Activated CD4-positive, alpha-beta memory T cell treated with anti-CD3 and anti-CD28 coated beads for 36 hours (primary cell): ENCODE results near the gene SPRR1A. TPM values are rescaled to one million over a fixed set of nuclear protein-coding genes. Genes with fewer than 3 reads are reported as not detected.
"Not testable (repeated sequence)": the region's sequence is repeated elsewhere in the genome, so short reads cannot be mapped to it uniquely, and the experiment has no call there.

Experiments used
- CTCF ChIA-PET: fragments of 350-600 bp; sonication (Branson Sonifier 250); formaldehyde crosslinking; loops from one replicate; lab custom pipeline; 2021; ENCODE audit warnings: antibody characterized with exemption, inconsistent platforms; lab: Charles Lee
- POLR2A ChIA-PET: fragments of 350-600 bp; sonication (Branson Sonifier 250); formaldehyde crosslinking; loops from one replicate; lab custom pipeline; 2021; ENCODE audit warnings: antibody characterized with exemption; lab: Charles Lee
- DNase-seq: peaks from one replicate; pipeline ENCODE4 v3.0.0-alpha.2; 2020
- H3K27ac Mint-ChIP-seq: one replicate; pipeline ENCODE4 v1.8.0; 2021; ENCODE audit warnings: mixed read lengths
- H3K27me3 Mint-ChIP-seq: one replicate; pipeline ENCODE4 v1.8.0; 2021; ENCODE audit warnings: mixed read lengths
- H3K36me3 Mint-ChIP-seq: one replicate; pipeline ENCODE4 v1.8.0; 2021; ENCODE audit warnings: mixed read lengths
- H3K4me1 Mint-ChIP-seq: one replicate; pipeline ENCODE4 v1.8.0; 2021; ENCODE audit warnings: low read depth, mixed read lengths
- H3K4me3 Mint-ChIP-seq: one replicate; pipeline ENCODE4 v1.8.0; 2021; ENCODE audit warnings: mild to moderate bottlenecking, mixed read lengths
- H3K9me3 Mint-ChIP-seq: one replicate; pipeline ENCODE4 v1.8.0; 2021; ENCODE audit warnings: mixed read lengths
- intact Hi-C: fragments of 100-400 bp; cut with micrococcal nuclease; formaldehyde crosslinking; loops from one replicate; pipeline ENCODE4 v1.15.1; 2023
- total RNA-seq, 2 experiments: library from RNA; stranded (reverse); gene quantifications; one replicate each; pipeline ENCODE4 v1.2.3, GENCODE V29; 2021

The SPRR1A gene
- total RNA-seq, 2 experiments from 2014 or later: not detected

DNA sequence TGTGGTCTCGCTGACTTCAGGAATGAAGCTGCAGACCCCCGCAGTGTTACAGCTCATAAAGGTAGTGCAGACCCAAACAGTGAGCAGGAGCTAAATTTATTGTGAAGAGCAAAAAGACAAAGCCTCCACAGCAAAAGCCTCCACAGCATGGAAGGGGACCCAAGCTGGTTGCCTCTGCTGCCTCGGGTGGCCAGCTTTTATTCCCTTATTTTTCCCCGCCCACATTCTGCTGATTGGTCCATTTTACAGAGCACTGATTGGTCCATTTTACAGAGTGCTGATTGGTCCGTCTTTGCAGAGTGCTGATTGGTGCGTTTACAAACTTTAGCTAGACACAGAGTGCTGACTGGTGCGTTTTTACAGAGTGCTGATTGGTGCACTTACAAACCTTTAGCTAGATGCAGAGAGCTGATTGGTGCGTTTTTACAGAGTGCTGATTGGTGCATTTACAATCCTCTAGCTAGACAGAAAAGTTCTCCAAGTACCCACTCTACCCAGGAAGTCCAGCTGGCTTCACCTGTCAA lies 27.4 kb downstream of the SPRR1A start:
- H3K27me3 Mint-ChIP-seq, CTCF ChIA-PET, H3K4me3 Mint-ChIP-seq, H3K27ac Mint-ChIP-seq, intact Hi-C loops, H3K36me3 Mint-ChIP-seq, H3K9me3 Mint-ChIP-seq, POLR2A ChIA-PET, H3K4me1 Mint-ChIP-seq, DNase-seq: not testable (repeated sequence)

DNA sequence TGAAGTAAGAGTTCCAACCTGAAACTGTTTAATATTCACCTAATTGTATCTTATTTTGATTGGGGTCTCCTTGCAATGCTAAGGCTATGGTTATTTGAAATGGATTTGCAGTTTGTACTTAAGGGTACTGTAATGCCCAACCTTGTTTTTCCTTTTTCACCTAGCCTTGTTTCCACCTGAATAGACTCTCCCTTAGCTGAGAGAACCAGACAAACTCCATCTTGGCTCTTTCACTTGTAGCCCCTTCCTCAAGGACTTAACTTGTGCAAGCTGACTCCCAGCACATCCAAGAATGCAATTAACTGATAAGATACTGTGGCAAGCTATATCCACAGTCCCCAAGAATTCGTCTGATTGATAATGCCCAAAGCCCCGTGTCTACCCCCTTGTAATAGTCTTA lies 37.9 kb downstream of the SPRR1A start:
- intact Hi-C loops, H3K4me1 Mint-ChIP-seq, CTCF ChIA-PET, POLR2A ChIA-PET, H3K36me3 Mint-ChIP-seq, DNase-seq, H3K4me3 Mint-ChIP-seq, H3K9me3 Mint-ChIP-seq, H3K27ac Mint-ChIP-seq: not testable (repeated sequence)
- H3K27me3 Mint-ChIP-seq: peaks cover 23% of the 10 kb centered on the region

DNA sequence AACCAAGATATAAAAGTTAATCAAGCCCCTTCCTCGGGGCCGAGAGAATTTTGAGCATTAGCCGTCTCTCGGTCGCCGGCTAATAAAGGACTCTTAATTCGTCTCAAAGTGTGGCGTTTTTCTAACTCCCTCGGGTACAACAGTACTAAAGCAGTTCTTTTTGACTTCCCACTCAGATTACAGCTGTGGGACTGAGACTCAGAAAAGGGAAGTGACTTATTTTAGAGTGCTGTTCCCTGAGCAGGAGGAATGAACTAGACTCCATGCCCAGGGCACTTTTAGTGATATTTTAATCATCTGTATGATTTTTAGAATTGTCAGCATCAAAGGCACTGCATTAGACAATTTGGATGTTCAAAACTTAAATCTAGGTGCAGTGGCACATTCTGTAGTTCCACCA lies 38.5 kb downstream of the SPRR1A start:
- intact Hi-C loops, H3K27ac Mint-ChIP-seq, H3K4me1 Mint-ChIP-seq, H3K36me3 Mint-ChIP-seq, POLR2A ChIA-PET, H3K9me3 Mint-ChIP-seq, H3K4me3 Mint-ChIP-seq, CTCF ChIA-PET, DNase-seq: not testable (repeated sequence)
- H3K27me3 Mint-ChIP-seq: peaks cover 26% of the 10 kb centered on the region

DNA sequence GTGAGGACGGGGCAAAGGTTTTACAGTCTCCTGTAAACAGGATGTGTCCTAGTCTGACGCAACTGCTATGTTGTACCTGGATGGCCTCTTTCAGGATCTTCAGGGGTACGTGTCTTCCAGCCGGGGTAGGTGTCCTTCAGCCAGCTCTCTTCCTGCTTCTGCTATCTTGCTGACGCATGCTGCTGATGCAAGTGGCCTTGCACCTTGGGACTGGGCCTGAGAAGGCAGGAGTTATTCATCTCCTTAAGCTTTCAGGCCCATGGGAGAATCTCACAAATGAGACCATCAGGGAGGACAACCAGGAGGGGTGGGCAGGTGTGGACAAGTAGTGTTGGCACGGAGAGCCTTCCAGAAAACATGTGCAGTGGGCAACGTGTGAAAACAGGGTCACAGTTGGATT lies 39.2 kb downstream of the SPRR1A start:
- Mint-ChIP-seq H3K27me3 (peaks cover 28% of the 10 kb centered on the region), H3K4me3 (no peak overlapping the region)
- POLR2A ChIA-PET: no interaction called here

GRCh38 chr1:153024413-153024812 lies 40.5 kb downstream of the SPRR1A start:
- intact Hi-C loops: no loop called here
- no peaks in the 10 kb centered on the region for H3K4me1 Mint-ChIP-seq
- H3K27ac Mint-ChIP-seq: no peak overlapping the region
- POLR2A ChIA-PET: no interaction called here
- no peak for DNase-seq
- no peaks in the 10 kb centered on the region for H3K9me3 Mint-ChIP-seq
- no peaks in the 10 kb centered on the region for H3K36me3 Mint-ChIP-seq
- CTCF ChIA-PET: no interaction called here
- H3K4me3 Mint-ChIP-seq: no peak overlapping the region
- H3K27me3 Mint-ChIP-seq: peaks cover 22% of the 10 kb centered on the region

More for the DNA sequence above, 39.2 kb downstream of the SPRR1A start:
- H3K4me1 Mint-ChIP-seq: no peaks in the 10 kb centered on the region
- no peak for DNase-seq
- no peak overlapping the region for H3K27ac Mint-ChIP-seq
- no peaks in the 10 kb centered on the region for H3K9me3 Mint-ChIP-seq
- intact Hi-C loops: no loop called here
- no peaks in the 10 kb centered on the region for H3K36me3 Mint-ChIP-seq
- CTCF ChIA-PET: no interaction called here

DNA sequence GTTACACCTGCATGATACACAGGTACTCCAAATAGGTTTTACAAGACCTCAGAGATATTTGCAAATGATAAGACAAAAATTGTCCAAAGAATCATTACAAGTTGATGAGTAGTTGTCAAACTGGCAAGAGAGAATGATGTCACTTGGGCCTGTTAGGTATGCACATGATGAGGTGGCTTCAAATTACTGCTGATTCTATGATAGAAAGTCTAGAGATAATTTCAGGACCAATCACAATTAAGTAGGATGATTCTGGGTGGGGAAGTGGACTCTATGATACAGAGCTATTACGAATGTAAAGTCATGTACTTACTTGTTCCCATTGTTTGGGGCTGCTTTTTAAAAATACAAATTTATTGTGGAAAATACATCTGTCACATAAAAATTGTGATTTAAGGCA lies 41.9 kb downstream of the SPRR1A start:
- no peak overlapping the region for H3K27ac Mint-ChIP-seq
- no peaks in the 10 kb centered on the region for H3K4me1 Mint-ChIP-seq
- ChIA-PET CTCF (interaction anchor here (0.7 kb wide), 1 partner anchor 19 kb away, joined by 3 read pairs; no protein-coding TSS in a partner anchor), POLR2A (no interaction called here)
- H3K4me3 Mint-ChIP-seq: no peak overlapping the region
- no peak for DNase-seq
- peaks cover 17% of the 10 kb centered on the region for H3K27me3 Mint-ChIP-seq
- H3K9me3 Mint-ChIP-seq: no peaks in the 10 kb centered on the region
- intact Hi-C loops: no loop called here
- no peaks in the 10 kb centered on the region for H3K36me3 Mint-ChIP-seq

- DNase-seq: no peak
- ChIA-PET POLR2A (no interaction called here), CTCF (no interaction called here)
- Mint-ChIP-seq H3K4me3 (no peak overlapping the region), H3K27ac (no peak overlapping the region), H3K36me3 (no peaks in the 10 kb centered on the region), H3K27me3 (peaks cover 8% of the 10 kb centered on the region), H3K9me3 (no peaks in the 10 kb centered on the region), H3K4me1 (no peaks in the 10 kb centered on the region)
- intact Hi-C loops: no loop called here
These were observed 44.9 kb downstream of the SPRR1A start for GRCh38 chr1:153028766-153029165.

- Mint-ChIP-seq H3K27me3 (peaks cover 14% of the 10 kb centered on the region), H3K27ac (no peak within 1 kb of the TSS), H3K4me1 (no peaks in the 10 kb centered on the region), H3K36me3 (no peaks in the 10 kb centered on the region), H3K9me3 (no peaks in the 10 kb centered on the region), H3K4me3 (no peak within 1 kb of the TSS)
- intact Hi-C loops: no loop called here
- POLR2A ChIA-PET: no interaction called here
- no peak for DNase-seq
- CTCF ChIA-PET: no interaction called here
These were observed 47.0 kb downstream of the SPRR1A start, which contains the start of gene SPRR1B for GRCh38 chr1:153030895-153031294. SPRR1B (plus strand) TSS chr1:153031203; CDS start chr1:153032346, 1,143 bp downstream.

DNA sequence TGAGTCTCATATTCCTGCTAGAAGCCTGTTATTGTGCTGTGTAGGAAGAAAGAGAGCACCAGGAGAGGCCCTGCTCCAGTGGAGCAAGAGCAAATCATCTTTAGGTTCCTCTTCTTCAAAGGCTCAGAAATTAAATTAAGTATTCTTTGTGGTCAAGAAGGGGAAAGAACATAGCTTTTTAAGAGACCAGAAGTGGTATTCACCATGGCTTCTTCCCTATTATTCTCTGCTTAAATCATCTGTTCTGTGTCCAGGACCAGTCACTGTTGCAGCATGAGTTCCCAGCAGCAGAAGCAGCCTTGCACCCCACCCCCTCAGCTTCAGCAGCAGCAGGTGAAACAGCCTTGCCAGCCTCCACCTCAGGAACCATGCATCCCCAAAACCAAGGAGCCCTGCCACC lies 48.2 kb downstream of the SPRR1A start:
- no peak overlapping the region for H3K27ac Mint-ChIP-seq
- POLR2A ChIA-PET: no interaction called here
- no peaks in the 10 kb centered on the region for H3K4me1 Mint-ChIP-seq
- H3K4me3 Mint-ChIP-seq: no peak overlapping the region
- H3K9me3 Mint-ChIP-seq: no peaks in the 10 kb centered on the region
- CTCF ChIA-PET: no interaction called here
- DNase-seq: no peak
- intact Hi-C loops: no loop called here
- H3K27me3 Mint-ChIP-seq: peaks cover 10% of the 10 kb centered on the region
- H3K36me3 Mint-ChIP-seq: no peaks in the 10 kb centered on the region

- Mint-ChIP-seq H3K27ac (no peak overlapping the region), H3K4me3 (no peak overlapping the region), H3K36me3 (no peaks in the 10 kb centered on the region), H3K4me1 (no peaks in the 10 kb centered on the region), H3K9me3 (no peaks in the 10 kb centered on the region), H3K27me3 (peaks cover 12% of the 10 kb centered on the region)
- peak; percentile 12 for DNase-seq
- ChIA-PET POLR2A (no interaction called here), CTCF (no interaction called here)
- intact Hi-C loops: no loop called here
These were observed 48.9 kb downstream of the SPRR1A start for GRCh38 chr1:153032677-153033308.

DNA sequence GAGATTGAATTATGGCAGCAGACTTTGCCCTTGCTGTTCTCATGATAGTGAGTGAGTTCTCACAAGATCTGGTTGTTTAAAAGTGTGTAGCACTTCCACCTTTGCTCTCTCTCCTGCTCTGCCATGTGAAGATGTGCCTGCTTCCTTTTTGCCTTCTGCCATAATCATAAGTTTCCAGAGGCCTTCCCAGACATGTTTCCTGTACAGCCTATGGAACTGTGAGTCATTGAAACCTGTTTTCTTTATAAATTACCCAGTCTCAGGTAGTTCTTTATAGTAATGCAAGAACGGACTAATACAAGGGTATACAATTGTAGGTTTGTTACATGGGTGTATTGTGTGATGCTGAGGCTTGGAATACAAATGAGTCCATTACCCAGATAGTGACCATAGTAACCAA lies 51.3 kb downstream of the SPRR1A start:
- ChIA-PET POLR2A (no interaction called here), CTCF (no interaction called here)
- intact Hi-C loops: no loop called here
- no peak overlapping the region for H3K27ac Mint-ChIP-seq
- DNase-seq: no peak
- H3K4me3 Mint-ChIP-seq: no peak overlapping the region
- H3K4me1 Mint-ChIP-seq: no peaks in the 10 kb centered on the region
- H3K9me3 Mint-ChIP-seq: no peaks in the 10 kb centered on the region
- H3K27me3 Mint-ChIP-seq: peaks cover 21% of the 10 kb centered on the region
- no peaks in the 10 kb centered on the region for H3K36me3 Mint-ChIP-seq
